Measurements from ENCODE around the gene RANBP1.
A peak's percentile ranks its signal among the peaks of the same experiment; 100 is the strongest.

Gene RANBP1

GRCh38 chr22:20136603-20136873 lies 20.6 kb downstream of the RANBP1 start:
- DNase-seq (ENCODE audit: low read depth in 2 of 2) = no peak

- no peak for DNase-seq (ENCODE audit: low read depth in 2 of 2)
Observed at GRCh38 chr22:20137113-20137512, 21.2 kb downstream of the RANBP1 start.

DNA sequence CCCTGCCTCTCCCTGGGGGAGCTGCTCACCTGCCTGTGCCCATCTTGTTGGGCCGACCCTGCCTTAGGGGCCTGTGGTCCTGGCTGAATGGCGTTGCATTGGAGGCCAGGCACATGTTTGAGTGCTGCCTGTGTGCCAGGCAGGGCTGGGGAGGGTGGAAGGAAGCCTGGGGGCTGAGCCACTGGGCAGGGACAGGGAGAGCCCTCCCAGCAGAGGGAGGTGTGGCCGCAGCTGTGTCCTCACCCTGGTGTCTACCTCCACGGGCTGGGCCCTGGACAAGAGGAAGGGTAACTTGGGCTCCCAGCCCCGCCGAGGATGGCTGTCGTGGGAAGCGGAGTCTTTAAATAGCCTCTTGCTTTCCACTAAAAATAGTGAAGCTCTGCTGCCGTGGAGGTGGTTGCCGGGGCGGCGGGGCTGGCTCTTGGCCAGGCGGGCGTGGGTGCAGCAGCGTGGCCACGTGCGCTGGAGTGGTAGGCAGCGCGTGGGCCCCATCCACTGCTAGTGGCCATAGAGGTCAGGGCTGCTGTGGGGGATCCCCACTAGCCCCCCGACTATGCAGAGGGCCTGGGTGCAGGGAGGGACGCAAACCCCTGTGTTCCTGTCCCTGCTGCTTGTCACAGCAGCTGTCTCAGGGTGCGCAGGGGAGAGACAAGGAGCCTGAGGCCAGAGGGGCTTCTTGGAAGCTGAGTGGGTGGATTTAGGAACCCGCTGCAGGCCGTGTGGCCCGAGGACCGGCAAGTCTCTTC lies 21.9 kb downstream of the RANBP1 start:
- no peak for DNase-seq (ENCODE audit: low read depth in 2 of 2)

DNA sequence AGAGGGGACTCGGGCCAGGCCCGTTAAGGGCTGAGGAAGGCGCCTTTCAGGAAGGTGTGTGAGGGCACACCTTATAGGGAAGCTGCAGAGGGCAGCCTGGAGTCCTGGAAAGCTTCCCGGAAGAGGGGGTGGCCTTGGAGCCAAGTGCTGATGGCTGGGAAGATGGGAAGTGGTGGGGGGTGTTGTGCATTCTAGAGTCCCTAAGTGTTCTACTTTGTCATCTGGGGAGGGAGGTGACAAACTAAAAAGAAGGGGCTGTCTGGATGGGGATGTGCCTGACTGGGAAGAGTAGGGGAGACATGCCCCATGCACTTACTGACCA lies 22.5 kb downstream of the RANBP1 start:
- DNase-seq (ENCODE audit: low read depth in 2 of 2) = no peak

- DNase-seq (ENCODE audit: low read depth in 2 of 2) = no peak
Observed at GRCh38 chr22:20138868-20139267, 23.0 kb downstream of the RANBP1 start.

DNA sequence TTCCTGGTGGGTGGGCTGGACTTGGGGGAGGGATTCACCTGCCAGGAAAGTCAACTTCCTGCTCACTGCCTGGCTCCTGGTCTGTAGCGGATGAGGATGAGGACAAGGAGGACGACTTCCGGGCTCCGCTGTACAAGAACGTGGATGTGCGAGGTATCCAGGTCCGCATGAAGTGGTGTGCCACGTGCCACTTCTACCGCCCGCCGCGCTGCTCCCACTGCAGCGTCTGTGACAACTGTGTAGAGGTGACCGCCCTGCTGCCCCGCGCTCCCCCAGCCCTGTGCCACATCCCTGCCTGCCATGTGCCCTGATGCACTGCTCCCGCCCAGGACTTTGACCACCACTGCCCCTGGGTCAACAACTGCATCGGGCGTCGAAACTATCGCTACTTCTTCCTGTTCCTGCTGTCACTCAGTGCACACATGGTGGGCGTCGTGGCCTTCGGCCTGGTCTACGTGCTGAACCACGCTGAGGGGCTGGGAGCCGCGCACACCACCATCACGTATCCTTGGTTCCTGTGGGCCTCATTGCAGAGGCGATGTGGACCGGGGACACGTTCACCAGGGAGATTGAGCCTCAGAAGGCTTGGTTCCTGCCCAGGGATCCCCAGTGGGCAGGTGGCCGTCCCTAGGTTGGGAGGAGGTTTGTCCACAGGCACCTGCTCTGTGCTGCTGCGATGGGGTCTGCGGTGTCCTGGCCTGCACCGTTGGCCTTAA lies 23.6 kb downstream of the RANBP1 start:
- no peak for DNase-seq (ENCODE audit: low read depth in 2 of 2)

DNA sequence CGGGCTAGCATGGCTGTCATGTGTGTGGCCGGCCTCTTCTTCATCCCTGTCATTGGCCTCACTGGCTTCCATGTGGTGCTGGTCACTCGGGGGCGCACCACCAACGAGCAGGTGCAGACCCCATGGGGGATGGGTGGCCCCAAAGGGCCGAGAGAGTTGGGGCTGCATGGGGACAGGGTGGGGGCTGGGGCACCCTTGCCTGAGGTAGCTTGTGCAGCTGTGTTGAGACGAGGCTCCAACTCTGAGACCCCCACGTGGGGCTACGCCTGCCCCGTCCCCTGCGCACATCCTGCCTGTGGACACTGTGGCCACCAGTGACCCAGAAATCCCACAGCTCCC lies 24.2 kb downstream of the RANBP1 start:
- DNase-seq (ENCODE audit: low read depth in 2 of 2) = no peak

GRCh38 chr22:20140521-20140964 lies 24.6 kb downstream of the RANBP1 start:
- DNase-seq (ENCODE audit: low read depth in 2 of 2) = no peak

DNA sequence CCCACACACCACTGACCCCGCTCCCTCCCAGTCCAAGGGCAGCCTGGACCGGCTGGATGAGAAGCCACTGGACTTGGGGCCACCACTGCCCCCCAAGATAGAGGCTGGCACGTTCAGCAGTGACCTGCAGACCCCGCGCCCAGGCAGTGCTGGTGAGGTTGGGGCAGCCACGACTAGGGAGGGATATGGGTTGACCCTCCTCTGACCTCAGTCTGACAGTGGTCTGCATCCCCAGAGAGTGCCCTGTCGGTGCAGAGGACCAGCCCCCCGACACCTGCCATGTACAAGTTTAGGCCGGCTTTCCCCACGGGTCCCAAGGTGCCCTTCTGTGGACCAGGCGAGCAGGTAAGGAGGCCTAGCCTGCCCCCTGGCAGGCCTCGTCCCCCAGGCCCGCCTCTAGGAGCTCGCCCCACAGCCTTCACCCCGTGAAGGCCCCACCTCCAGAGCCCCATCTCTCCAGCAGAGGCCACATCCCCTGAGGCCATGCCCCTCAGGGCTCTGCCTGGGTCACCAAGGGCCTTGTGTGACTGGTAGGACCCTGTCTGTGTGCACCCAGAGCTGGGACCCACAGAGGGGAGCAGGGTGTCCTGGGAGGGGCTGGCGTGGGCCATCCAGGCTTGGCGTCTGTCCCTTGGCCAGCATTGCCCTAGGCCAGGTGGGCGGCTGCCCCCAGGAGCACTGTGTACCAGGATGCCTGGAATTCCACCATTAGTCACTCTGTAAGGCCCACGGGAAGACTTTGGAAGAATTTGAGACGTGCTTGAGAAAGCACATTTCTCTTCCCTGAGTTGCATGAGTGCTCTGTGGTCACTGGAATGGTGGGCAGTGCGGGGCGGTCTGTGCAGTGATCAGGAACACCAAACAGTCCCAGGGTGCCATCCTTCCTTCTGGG lies 25.5 kb downstream of the RANBP1 start:
- DNase-seq (ENCODE audit: low read depth in 2 of 2) = peak; percentile 21 to 22

DNA sequence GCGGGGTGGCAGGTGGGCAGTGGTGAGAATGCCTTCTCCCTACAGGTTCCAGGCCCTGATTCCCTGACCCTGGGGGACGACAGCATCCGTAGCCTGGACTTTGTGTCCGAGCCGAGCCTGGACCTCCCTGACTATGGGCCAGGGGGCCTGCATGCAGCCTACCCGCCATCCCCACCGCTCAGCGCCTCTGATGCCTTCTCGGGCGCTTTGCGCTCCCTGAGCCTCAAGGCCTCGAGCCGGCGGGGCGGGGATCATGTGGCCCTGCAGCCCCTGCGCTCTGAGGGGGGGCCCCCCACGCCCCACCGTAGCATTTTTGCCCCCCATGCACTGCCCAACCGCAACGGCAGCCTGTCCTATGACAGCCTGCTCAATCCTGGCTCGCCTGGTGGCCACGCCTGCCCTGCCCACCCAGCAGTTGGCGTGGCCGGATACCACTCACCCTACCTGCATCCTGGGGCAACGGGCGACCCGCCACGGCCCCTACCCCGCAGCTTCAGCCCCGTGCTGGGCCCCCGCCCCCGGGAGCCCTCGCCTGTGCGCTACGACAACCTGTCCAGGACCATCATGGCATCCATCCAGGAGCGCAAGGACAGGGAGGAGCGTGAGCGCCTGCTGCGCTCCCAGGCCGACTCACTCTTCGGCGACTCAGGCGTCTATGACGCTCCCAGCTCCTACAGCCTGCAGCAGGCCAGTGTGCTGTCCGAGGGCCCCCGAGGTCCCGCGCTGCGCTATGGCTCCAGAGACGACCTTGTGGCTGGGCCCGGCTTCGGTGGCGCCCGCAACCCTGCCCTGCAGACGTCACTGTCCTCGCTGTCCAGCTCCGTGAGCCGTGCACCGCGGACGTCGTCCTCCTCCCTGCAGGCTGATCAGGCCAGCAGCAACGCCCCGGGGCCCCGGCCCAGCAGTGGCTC lies 27.1 kb downstream of the RANBP1 start:
- no peak for DNase-seq (ENCODE audit: low read depth in 2 of 2)

DNA sequence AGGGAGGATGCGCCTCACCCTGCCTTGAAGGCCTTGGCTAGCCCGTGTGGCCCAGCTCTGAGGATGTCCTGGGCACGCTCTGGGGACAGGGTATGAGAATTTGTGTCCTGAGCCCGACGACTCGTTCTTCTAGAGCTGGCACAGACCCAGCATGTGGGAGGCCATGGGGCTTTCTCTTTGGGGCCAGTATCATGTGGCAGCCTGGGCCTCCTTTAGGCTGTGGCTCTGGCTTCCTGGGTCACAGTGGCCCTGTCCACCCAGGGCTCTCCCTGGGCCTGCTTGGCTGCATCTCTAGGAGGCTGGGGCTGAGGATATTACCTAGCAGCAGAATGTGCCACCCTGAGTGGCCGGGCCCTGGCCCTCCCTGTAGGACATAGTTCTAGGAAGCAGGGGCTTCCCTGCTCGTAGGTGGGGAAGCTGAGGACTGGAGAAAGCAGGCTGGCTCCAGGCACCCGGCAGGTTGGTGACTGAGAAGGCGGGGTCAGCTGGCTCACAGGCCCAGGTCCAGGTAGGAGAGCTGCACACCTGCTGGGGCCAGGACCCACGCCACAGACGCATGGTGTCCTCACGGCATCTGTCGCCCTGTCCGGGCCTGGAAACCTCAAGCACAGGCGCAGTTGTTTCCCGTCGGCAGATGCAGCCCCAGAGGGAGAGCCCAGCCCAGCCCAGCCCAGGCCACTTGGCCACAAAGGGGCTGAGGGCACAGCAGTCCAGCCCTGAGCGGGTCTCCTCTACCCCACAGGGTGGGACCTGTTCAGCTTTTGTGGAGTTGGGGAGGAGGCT lies 28.2 kb downstream of the RANBP1 start:
- no peak for DNase-seq (ENCODE audit: low read depth in 2 of 2)

DNA sequence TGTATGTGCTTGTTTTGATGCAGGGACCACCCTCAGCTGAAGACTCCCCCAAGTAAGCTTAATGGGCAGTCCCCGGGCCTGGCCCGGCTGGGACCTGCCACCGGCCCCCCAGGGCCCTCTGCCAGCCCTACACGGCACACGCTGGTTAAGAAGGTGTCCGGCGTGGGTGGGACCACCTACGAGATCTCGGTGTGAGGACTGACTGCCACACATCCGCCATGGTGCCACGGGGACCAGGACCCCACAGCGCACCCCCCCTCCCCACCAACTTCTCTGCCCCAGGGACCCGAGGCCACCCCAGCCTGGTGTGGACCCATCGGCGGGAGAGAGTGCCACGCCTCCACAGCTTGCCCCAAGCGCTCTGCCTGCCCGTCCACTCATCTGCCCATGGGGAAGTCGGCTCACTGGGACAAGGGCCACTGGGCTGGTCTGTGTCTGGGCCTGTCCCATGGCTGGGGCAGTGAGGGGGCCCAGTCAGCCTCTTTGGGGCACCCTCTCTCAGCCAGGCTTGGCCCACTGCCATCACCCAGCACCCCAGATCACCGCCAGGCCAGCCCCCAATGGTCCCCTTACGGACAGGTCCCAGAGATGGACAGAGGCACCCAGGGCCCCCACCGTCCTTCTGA lies 29.4 kb downstream of the RANBP1 start:
- no peak for DNase-seq (ENCODE audit: low read depth in 2 of 2)

DNA sequence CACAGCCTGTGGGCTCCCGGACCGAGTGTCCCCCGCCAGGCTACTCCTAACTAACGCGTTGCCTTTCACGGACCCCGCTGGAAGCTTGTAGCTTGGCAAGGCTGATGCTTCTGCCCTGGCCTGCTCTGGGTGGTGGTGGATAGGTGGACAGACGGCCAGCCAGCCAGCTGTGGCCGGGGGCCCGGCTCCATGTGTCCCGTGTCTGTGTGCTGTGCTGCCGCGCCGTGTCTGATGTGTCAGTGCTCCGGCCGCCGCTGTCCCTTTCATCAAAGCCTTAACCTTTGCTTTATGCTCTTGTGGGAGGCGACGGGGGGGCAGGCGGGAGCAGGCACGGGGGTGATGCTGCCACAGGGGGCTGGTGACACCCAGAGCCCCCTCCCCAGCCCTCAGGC lies 29.9 kb downstream of the RANBP1 start:
- DNase-seq (ENCODE audit: low read depth in 2 of 2) = no peak

DNA sequence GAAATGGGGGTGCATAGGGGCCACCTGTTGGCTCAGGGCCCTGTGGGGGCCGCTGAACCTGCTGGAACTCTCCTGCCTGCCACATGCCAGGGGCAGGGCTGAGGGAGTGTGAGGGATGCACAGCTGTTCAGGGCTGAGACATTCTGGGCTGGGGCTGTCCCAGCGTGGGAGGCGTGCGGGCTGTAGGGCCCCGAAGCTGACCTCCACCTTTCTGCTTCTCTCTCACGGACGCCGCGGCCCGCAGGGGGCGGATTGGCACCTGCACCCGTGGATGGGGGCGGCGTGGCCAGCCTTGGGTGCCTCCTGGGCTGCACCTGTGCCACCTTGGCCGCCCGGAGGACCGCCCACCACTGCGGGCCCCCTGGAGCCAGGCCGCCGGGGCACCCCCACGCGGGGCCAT lies 30.9 kb downstream of the RANBP1 start:
- DNase-seq (ENCODE audit: low read depth in 2 of 2) = no peak

DNA sequence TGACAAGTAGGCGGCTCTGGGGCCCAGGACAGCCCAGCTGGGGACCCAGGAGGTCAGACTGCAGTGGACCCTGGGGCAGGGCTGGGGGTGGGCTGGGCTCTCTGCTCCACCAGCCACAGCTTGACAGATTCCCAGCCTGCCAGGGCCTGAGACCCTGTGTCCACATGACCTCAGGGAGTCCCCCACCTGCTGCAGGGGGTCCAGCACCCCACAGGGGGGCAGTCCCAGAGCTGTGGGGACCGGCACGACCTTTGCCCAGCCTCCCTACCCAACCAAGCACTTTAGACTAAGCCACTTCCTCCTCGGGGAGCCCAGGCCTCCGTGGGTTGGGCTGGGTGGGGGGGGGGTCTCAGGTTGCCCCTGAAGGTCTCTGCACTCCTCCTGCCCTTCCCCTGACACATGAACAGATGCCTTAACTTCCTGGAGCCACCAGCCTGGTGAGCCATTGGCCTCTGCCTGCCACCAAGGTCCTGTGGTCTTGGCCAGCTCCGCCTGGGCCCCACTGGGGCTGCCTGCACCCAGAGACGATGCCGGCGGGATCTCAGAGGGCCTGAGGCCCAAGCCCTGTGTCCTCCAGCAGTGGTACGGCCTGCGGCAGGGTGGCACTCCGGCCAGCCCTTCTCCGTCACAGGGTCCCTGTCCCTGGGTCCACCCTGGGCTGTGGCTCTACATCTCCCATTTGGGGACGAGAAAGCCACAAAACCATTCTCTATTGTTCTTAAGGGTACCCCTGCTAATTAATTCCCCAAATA lies 31.5 kb downstream of the RANBP1 start:
- DNase-seq (ENCODE audit: low read depth in 2 of 2) = no peak

GRCh38 chr22:20148414-20148813 lies 32.5 kb downstream of the RANBP1 start:
- DNase-seq (ENCODE audit: low read depth in 2 of 2) = no peak

- DNase-seq (ENCODE audit: low read depth in 2 of 2) = no peak
Observed at GRCh38 chr22:20149257-20150250, 33.6 kb downstream of the RANBP1 start.

- no peak for DNase-seq (ENCODE audit: low read depth in 2 of 2)
Observed at GRCh38 chr22:20150381-20151275, 34.7 kb downstream of the RANBP1 start, which contains the start of gene CCDC188. TSS of gene CCDC188 (minus strand) at chr22:20151055. CDS start at chr22:20150986, 69 bp downstream.

Data from fibroblast of skin of left quadriceps (primary cell).